ENCODE results near the gene CCDC190. TPM values are rescaled to one million over a fixed set of nuclear protein-coding genes. Genes with fewer than 3 reads are reported as not detected.

CCDC190 gene, protein sequence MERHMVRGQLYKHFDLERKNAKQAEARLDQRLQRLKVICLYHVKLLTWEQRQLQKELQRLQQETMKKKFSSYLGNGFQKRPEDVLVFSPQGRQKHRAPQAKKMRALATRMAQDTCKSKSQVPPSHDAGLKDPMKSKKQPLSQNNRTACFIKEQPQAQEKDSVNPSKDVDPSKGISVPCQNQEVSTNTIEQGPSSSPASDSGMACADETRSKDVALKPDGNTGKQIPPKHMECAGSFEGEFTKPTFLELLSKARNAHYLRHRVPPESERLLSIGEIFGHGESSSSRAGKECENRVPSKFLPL
- total RNA-seq = 5.2 TPM
- long read RNA-seq, partial matches to known transcripts = 1 of 6 reads
- long read RNA-seq, other reads (novel, unspliced or antisense) = 5 of 6 reads

DNA sequence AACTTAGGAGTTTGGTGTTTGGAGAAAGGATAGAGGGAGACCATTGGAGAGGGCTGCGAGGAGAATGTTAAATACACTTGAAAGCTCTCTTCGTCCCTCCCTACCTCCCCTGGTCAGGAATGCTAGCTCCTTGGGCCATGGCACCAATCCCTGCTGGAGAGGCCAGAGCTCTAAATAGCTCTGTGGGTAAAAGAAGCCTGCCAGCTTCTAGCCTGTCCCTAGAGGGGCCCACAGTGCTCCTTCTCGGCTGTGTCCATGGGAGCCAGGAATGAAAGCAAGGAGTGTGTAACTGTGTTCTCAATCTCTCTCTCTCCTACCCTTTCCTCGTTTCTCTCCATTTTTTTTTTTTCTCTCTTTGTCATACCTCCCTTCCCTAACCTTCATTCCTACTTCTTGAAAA, at the start of gene CCDC190:
CCDC190 (minus strand) TSS at position 75 of the 400 bp plus-strand sequence. CDS start 1,529 bp downstream, outside the sequence.
- Histone ChIP-seq H3K9me3 (no peaks in the 10 kb centered on the region), H3K27me3 (ENCODE audit: low read depth) (no peaks in the 10 kb centered on the region), H3K4me3 (no peak within 1 kb of the TSS), H3K27ac (peak within 1 kb of the TSS; percentile 19), H3K4me1 (peaks cover 8% of the 10 kb centered on the region), H3K36me3 (no peaks in the 10 kb centered on the region)
- TF ChIP-seq, protein P1, sequence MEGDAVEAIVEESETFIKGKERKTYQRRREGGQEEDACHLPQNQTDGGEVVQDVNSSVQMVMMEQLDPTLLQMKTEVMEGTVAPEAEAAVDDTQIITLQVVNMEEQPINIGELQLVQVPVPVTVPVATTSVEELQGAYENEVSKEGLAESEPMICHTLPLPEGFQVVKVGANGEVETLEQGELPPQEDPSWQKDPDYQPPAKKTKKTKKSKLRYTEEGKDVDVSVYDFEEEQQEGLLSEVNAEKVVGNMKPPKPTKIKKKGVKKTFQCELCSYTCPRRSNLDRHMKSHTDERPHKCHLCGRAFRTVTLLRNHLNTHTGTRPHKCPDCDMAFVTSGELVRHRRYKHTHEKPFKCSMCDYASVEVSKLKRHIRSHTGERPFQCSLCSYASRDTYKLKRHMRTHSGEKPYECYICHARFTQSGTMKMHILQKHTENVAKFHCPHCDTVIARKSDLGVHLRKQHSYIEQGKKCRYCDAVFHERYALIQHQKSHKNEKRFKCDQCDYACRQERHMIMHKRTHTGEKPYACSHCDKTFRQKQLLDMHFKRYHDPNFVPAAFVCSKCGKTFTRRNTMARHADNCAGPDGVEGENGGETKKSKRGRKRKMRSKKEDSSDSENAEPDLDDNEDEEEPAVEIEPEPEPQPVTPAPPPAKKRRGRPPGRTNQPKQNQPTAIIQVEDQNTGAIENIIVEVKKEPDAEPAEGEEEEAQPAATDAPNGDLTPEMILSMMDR (IDR thresholded peaks at IDR 0.05) = no peak
- peak; percentile 49 for DNase-seq
- intact Hi-C loops (cut with DNase I) = no loop called here
- peak; percentile 86 to 93 for ATAC-seq

DNA sequence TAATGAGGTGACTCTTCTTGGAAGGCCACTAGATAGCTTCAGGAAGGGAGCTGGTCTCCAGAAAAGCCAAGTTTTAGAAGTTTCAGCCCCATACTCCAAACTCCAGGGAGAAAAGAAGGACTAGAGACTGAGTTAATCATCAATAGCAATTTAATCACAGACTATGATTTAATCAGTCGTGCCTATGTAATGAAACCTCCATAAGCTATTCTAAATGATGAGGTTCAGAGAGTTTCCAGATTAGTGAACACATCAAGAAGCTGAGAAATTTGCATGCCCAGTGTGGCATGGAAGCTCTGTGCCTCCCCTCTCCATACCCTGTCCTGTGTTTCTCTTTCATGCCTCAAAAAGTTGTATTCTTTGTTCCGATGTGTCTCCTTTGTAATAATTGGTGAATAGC, 49.2 kb upstream of the CCDC190 start:
- intact Hi-C loops (cut with DNase I) = no loop called here
- no peak for ATAC-seq
- TF ChIP-seq, protein P1 (IDR thresholded peaks at IDR 0.05) = no peak

DNA sequence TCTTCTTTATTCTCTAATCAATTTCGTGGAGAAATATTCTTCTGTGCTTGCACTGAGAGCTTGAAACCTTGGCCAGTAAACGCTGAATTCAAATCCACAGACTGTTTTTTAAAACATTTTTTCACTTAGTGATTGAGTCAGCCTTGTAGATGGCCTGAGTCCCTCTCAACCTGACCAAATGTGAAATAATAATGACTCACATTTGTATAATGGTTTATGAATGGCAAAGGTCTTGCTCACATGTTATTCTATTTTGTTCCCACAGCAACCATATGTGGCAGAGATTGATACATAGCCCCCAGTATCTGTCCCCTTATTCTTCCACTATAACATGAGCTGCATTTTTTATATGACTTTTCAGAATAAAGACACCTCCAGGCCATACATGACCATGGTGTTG, 47.8 kb upstream of the CCDC190 start:
- no peak overlapping the region for H3K4me3 ChIP-seq
- no peak for ATAC-seq
- intact Hi-C loops (cut with DNase I) = no loop called here
- H3K9me3 ChIP-seq = no peaks in the 10 kb centered on the region
- no peaks in the 10 kb centered on the region for H3K4me1 ChIP-seq
- H3K27me3 ChIP-seq (ENCODE audit: low read depth) = no peaks in the 10 kb centered on the region
- TF ChIP-seq, protein P1 (IDR thresholded peaks at IDR 0.05) = no peak
- H3K36me3 ChIP-seq = no peaks in the 10 kb centered on the region
- H3K27ac ChIP-seq = no peak overlapping the region
- no peak for DNase-seq

More for the DNA sequence above, 49.2 kb upstream of the CCDC190 start:
- Histone ChIP-seq H3K4me1 (no peaks in the 10 kb centered on the region), H3K36me3 (no peaks in the 10 kb centered on the region), H3K27ac (no peak overlapping the region), H3K4me3 (no peak overlapping the region), H3K9me3 (no peaks in the 10 kb centered on the region), H3K27me3 (ENCODE audit: low read depth) (no peaks in the 10 kb centered on the region)
- no peak for DNase-seq

DNA sequence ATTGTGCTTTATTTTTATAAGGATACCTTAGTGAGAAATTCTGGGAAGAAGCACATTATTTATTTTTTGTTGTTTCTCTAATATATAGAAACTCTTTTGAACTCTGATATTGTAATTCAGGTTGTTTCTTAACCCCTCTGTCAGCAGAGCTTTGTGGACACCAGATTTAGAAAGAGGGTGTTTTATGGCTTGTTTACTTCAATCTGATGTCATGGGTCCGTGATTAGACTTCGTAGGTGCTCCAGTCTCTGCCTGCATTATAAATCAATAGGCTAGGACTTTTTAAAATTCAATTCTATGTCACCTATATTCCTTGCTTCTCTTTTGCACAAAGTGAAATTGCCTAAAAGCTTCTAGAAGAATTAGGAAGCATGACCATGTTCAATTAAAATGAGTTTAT, 47.3 kb upstream of the CCDC190 start:
- Histone ChIP-seq H3K27me3 (ENCODE audit: low read depth) (no peaks in the 10 kb centered on the region), H3K4me1 (no peaks in the 10 kb centered on the region), H3K9me3 (no peaks in the 10 kb centered on the region), H3K27ac (no peak overlapping the region), H3K36me3 (no peaks in the 10 kb centered on the region), H3K4me3 (no peak overlapping the region)
- ATAC-seq (no peak), DNase-seq (no peak)
- TF ChIP-seq, protein P1 (IDR thresholded peaks at IDR 0.05) = no peak
- intact Hi-C loops (cut with DNase I) = no loop called here

DNA sequence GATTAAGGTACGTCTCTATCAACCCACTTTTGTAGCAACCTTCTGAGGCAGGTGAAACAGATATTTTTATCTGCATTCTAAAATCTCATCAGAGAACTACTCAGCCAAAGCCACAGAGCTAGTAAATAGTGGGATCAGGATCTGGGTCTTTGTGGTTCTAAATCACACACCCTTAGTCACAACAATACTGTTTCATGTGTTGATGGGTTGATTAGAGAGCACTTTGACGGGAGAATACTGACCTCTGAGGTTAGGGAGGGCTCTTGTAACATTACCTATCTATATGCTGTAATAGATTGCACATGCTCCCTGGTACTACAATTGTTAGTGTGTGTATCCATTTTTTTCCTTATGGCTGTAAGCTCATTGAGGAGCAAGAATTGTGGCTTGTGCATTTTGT, 45.5 kb upstream of the CCDC190 start:
- intact Hi-C loops (cut with DNase I) = no loop called here
- Histone ChIP-seq H3K4me3 (no peak overlapping the region), H3K27ac (no peak overlapping the region), H3K27me3 (ENCODE audit: low read depth) (no peaks in the 10 kb centered on the region), H3K36me3 (no peaks in the 10 kb centered on the region), H3K4me1 (no peaks in the 10 kb centered on the region), H3K9me3 (no peaks in the 10 kb centered on the region)
- ATAC-seq = no peak
- TF ChIP-seq, protein P1 (IDR thresholded peaks at IDR 0.05) = no peak
- DNase-seq = no peak
